Right lobe of liver (tissue), 6 donors: Measurements from ENCODE around the gene NR3C2. TPM values are rescaled to one million over a fixed set of nuclear protein-coding genes. Genes with fewer than 3 reads are reported as not detected.

Source experiments
- ATAC-seq, 4 donors: fragments of 200-7000 bp; cut with Tn5 transposase; one replicate each; pipeline ENCODE4 v1.9.1; 2020; ENCODE audit warnings: mild to moderate bottlenecking in 4 of 4, moderate library complexity in 4 of 4
- DNase-seq, 3 donors: peaks; one replicate each; pipeline ENCODE4 v3.0.0-alpha.2; 2020
- H3K27ac ChIP-seq, 3 donors: fragments of 200-600 bp; one replicate each; pipeline ENCODE4 v1.8.0; 2022
- H3K27me3 ChIP-seq, 2 donors: fragments of 200-600 bp; one replicate each; pipeline ENCODE4 v1.8.0; 2022
- H3K36me3 ChIP-seq, 4 donors: fragments of 200-600 bp; sonication (generic) in 1 of 4; one replicate each; pipeline versions ENCODE4 v1.5.1 to v1.8.0; 2017 to 2022; ENCODE audit warnings: control low read depth in 1 of 4
- H3K4me1 ChIP-seq, 4 donors: fragments of 200-600 bp; sonication (generic) in 1 of 4; one replicate each; pipeline versions ENCODE4 v1.5.1 to v1.8.0; 2017 to 2022; ENCODE audit warnings: control low read depth in 1 of 4
- H3K4me3 ChIP-seq, 3 donors: fragments of 200-600 bp; one replicate each; pipeline ENCODE4 v1.8.0; 2022
- H3K9me3 ChIP-seq, 4 donors: fragments of 200-600 bp; sonication (generic) in 1 of 4; one replicate each; pipeline versions ENCODE4 v1.5.1 to v1.8.0; 2017 to 2022; ENCODE audit warnings: control low read depth in 1 of 4
- POLR2A ChIP-seq: fragments of 450-650 bp; IDR thresholded peaks from one replicate; pipeline ENCODE4 v1.6.1; 2017; ENCODE audit warnings: antibody characterized with exemption, mild to moderate bottlenecking
- WGBS: methylation state at CpG from one replicate; pipeline ENCODE4 v1.1.6; 2018; ENCODE audit warnings: low coverage, low lambda C conversion rate; ENCODE audit not compliant: insufficient coverage; ENCODE audit errors: missing lambda C conversion rate; 5-methylcytosine and 5-hydroxymethylcytosine counted together
- intact Hi-C, 2 donors: fragments of 100-400 bp; cut with DNase I; formaldehyde crosslinking; loops; one replicate each; pipeline versions ENCODE4 v1.11.2 to v1.14.1; 2022
- total RNA-seq, 6 experiments: library from RNA; depleted of rRNA in 2 of 6; stranded (reverse); fragments of >200 nt in 2 of 6; fragmentation: NEBNext Ultra II Directional in 3 of 6; extraction: Animal tissue kit (Norgen Biotek cat#: 25700) in 3 of 6; gene quantifications; one replicate each; pipeline versions ENCODE4 v1.1.0 to v1.2.4, GENCODE V29; 2016 to 2023
- TF ChIP-seq, protein P1 (sequence below), 4 donors: fragments of 200-600 bp in 3 of 4; fragments of 450-650 bp in 1 of 4; IDR thresholded peaks; one replicate each; pipeline versions ENCODE4 v1.5.1 to v1.8.0; 2016 to 2022; ENCODE audit warnings: antibody characterized with exemption in 4 of 4, mild to moderate bottlenecking in 2 of 4
- donor health status: DM: no; HTN: yes; CAD: no.
- donor health status: DM: no; HTN: no; CAD: no.
- donor health status: DM: no; HTN: no; CAD: no.
- donor health status: DM: no; HTN: yes; CAD: no.
- donor health status: DM: no; HTN: yes; CAD: no.

Gene NR3C2
- total RNA-seq, 6 experiments from 2014 or later = 4.8 to 15.9 (median 8.9) TPM

DNA sequence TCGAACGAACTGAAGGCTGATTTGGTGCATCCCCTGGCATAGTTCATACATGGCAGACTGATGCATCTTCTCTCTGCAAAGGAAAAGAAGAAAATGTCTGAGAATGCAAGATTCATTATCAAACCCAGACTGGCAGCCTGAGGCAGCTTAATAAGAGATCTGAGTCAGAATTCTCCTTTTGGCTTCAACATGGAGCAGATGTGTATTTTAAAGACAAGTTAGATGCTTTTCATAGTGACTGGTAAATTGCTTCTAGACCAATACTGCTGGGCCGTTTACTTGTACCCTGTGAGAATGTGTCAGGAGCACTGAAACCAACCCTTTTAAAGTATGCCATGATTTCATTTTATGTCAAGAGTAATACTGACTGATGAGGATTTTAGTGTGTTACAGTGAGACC, 322.0 kb downstream of the NR3C2 start:
- Histone ChIP-seq H3K4me3 (no peak overlapping the region), H3K36me3 (no peaks in the 10 kb centered on the region), H3K27me3 (no peaks in the 10 kb centered on the region), H3K27ac (no peak overlapping the region), H3K4me1 (peaks cover 0 to 7% (median 0%) of the 10 kb centered on the region in 4 donors), H3K9me3 (no peaks in the 10 kb centered on the region)
- intact Hi-C loops = no loop called here
- TF ChIP-seq, protein P1, sequence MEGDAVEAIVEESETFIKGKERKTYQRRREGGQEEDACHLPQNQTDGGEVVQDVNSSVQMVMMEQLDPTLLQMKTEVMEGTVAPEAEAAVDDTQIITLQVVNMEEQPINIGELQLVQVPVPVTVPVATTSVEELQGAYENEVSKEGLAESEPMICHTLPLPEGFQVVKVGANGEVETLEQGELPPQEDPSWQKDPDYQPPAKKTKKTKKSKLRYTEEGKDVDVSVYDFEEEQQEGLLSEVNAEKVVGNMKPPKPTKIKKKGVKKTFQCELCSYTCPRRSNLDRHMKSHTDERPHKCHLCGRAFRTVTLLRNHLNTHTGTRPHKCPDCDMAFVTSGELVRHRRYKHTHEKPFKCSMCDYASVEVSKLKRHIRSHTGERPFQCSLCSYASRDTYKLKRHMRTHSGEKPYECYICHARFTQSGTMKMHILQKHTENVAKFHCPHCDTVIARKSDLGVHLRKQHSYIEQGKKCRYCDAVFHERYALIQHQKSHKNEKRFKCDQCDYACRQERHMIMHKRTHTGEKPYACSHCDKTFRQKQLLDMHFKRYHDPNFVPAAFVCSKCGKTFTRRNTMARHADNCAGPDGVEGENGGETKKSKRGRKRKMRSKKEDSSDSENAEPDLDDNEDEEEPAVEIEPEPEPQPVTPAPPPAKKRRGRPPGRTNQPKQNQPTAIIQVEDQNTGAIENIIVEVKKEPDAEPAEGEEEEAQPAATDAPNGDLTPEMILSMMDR (IDR thresholded peaks at IDR 0.05) = no peak
- TF ChIP-seq POLR2A = no peak
- WGBS = 83% methylated on average over 3 of the region's 3 CpGs
- ATAC-seq (no peak), DNase-seq (no peak)

DNA sequence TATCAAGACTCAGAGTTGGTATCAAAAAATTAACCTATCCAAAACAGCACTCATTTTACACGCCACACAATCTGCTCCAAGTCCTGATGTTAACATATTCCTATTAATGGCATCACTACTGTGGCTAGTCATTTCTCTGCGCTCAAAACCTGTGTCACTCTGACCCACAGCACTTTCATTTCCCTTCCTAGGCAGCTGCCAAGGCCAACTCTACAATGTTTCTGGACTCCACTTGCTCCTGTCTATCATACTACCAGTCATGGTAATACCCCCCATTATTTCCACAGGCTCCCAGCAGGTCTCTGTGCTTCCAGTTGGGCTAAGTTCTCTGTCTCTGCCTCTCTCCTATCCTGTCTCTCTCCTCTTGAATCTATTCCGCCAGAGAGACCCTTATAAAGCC, 323.6 kb downstream of the NR3C2 start:
- peaks cover 0 to 4% (median 0%) of the 10 kb centered on the region in 4 donors for H3K36me3 ChIP-seq
- intact Hi-C loops = no loop called here
- ATAC-seq (no peak), DNase-seq (no peak)
- H3K9me3 ChIP-seq = no peaks in the 10 kb centered on the region
- no peak overlapping the region for H3K27ac ChIP-seq
- H3K4me1 ChIP-seq = peaks cover 0 to 7% (median 0%) of the 10 kb centered on the region in 4 donors
- no peak for TF ChIP-seq POLR2A
- TF ChIP-seq, protein P1 (IDR thresholded peaks at IDR 0.05) = no peak
- H3K4me3 ChIP-seq = no peak overlapping the region
- WGBS = 85% methylated on average over 3 of the region's 3 CpGs
- H3K27me3 ChIP-seq = no peaks in the 10 kb centered on the region

DNA sequence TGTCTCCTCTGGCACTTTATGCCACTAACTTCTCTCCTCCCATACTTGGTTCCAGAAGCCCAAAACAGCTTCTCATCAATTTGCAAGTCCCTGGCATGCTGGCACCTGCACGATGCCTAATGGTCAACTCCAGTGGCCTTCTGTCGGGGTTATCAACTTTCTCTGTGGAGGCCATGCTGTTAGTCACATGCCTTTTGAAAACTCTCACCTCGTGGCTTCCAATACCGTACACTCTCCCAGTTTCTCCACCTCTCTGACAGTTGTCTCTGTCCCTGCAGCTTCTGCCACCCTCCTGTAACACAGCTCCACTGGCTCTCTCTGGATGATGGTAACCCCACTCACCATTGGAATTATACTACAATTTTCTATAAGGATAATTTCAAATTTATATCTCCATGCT, 324.0 kb downstream of the NR3C2 start:
- TF ChIP-seq, protein P1 (IDR thresholded peaks at IDR 0.05) = no peak
- no peak for TF ChIP-seq POLR2A
- no peak overlapping the region for H3K4me3 ChIP-seq
- H3K4me1 ChIP-seq = peaks cover 0 to 7% (median 0%) of the 10 kb centered on the region in 4 donors
- DNase-seq (no peak), ATAC-seq (no peak)
- no peaks in the 10 kb centered on the region for H3K27me3 ChIP-seq
- H3K36me3 ChIP-seq = peaks cover 0 to 6% (median 0%) of the 10 kb centered on the region in 4 donors
- H3K9me3 ChIP-seq = no peaks in the 10 kb centered on the region
- no peak overlapping the region for H3K27ac ChIP-seq
- intact Hi-C loops = no loop called here
- 73% methylated on average over 2 of the region's 4 CpGs for WGBS

DNA sequence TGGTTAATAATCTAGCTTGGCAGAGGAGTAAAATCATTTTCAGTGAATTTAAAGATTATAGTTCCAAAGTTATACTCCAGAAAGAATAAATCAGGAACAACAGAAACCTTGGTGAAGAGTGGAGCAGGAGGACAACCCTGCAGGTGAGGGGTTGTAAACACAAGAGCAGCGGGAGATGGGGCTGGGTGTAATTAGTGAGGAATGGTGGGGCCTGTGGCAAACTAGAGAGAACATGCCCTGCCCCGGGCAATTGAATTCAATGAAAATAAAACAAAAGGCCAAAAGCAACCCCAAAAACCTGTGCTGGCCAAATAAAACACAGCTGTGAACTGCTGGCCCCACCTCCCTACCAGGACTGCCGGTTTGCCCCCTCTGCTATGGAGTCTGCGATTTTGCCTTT, 325.2 kb downstream of the NR3C2 start:
- no peak for ATAC-seq
- H3K36me3 ChIP-seq = peaks cover 0 to 6% (median 0%) of the 10 kb centered on the region in 4 donors
- no peak for DNase-seq
- no peak overlapping the region for H3K4me3 ChIP-seq
- WGBS = 86% methylated on average over 4 of the region's 4 CpGs
- TF ChIP-seq, protein P1 (IDR thresholded peaks at IDR 0.05) = no peak
- no peak for TF ChIP-seq POLR2A
- H3K9me3 ChIP-seq = no peaks in the 10 kb centered on the region
- intact Hi-C loops = no loop called here
- H3K27me3 ChIP-seq = no peaks in the 10 kb centered on the region
- peaks cover 0 to 7% (median 0%) of the 10 kb centered on the region in 4 donors for H3K4me1 ChIP-seq
- H3K27ac ChIP-seq = no peak overlapping the region

DNA sequence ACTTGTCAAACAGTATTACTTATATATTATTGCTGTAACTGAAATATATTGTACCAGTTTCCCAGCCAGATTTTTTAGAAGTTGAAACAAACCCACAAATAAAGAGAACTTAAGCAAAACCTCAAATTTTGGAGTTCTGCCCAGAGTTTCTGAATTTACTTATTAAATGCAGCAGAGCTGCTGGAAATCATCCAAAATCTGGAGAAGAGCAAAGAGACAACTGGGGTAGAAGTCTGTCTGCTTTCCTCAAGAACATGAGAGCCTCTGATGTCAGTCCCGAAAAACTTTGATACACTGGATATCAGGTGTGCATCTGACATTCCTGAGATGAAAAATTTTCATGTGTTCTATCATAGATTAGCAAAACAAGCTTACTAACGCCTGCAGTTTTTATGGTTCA, 325.9 kb downstream of the NR3C2 start:
- Histone ChIP-seq H3K4me3 (no peak overlapping the region), H3K36me3 (peaks cover 0 to 6% (median 0%) of the 10 kb centered on the region in 4 donors), H3K9me3 (no peaks in the 10 kb centered on the region), H3K4me1 (peaks cover 0 to 7% (median 0%) of the 10 kb centered on the region in 4 donors), H3K27ac (no peak overlapping the region), H3K27me3 (no peaks in the 10 kb centered on the region)
- intact Hi-C loops = no loop called here
- DNase-seq (no peak), ATAC-seq (peak in 2 of 4 donors; percentile 47 to 58)
- TF ChIP-seq, protein P1 (IDR thresholded peaks at IDR 0.05) = no peak
- TF ChIP-seq POLR2A = no peak
- WGBS = 34% methylated on average over 2 of the region's 2 CpGs
